Stimulated activated CD8-positive, alpha-beta memory T cell treated with anti-CD3 and anti-CD28 coated beads, Interleukin-4, amount 100 ng/mL, for 48 hours (primary cell): ENCODE measurements around the gene KRT8.
"Not testable (repeated sequence)": the region's sequence is repeated elsewhere in the genome, so short reads cannot be mapped to it uniquely, and the experiment has no call there.

ENCODE experiments used
- DNase-seq: peaks from one replicate; pipeline ENCODE4 v3.0.0-alpha.2; 2020

The KRT8 gene

GRCh38 chr12:52873832-52874572, 30.9 kb downstream of the KRT8 start:
- peak; percentile 70 for DNase-seq

GRCh38 chr12:52873513-52873831, 31.4 kb downstream of the KRT8 start:
- DNase-seq, result no peak

GRCh38 chr12:52872644-52873389, 32.1 kb downstream of the KRT8 start:
- no peak for DNase-seq

- DNase-seq, result no peak
Observed at GRCh38 chr12:52871291-52872039, 33.4 kb downstream of the KRT8 start.

GRCh38 chr12:52870361-52871290, 34.2 kb downstream of the KRT8 start:
- DNase-seq, result peak; percentile 94

GRCh38 chr12:52867642-52868041, 37.2 kb downstream of the KRT8 start:
- peak; percentile 47 for DNase-seq

- no peak for DNase-seq
Observed at GRCh38 chr12:52867152-52867551, 37.7 kb downstream of the KRT8 start.

GRCh38 chr12:52865090-52865944, 39.6 kb downstream of the KRT8 start:
- DNase-seq, result peak; percentile 64

GRCh38 chr12:52862023-52862422, 42.9 kb downstream of the KRT8 start:
- DNase-seq, result no peak

GRCh38 chr12:52861511-52861910, 43.4 kb downstream of the KRT8 start:
- no peak for DNase-seq

- no peak for DNase-seq
Observed at GRCh38 chr12:52860102-52860823, 44.6 kb downstream of the KRT8 start.

- DNase-seq, result no peak
Observed at GRCh38 chr12:52857500-52857899, 47.4 kb downstream of the KRT8 start.

- DNase-seq, result no peak
Observed at GRCh38 chr12:52856787-52857186, 48.1 kb downstream of the KRT8 start.

GRCh38 chr12:52856077-52856476, 48.8 kb downstream of the KRT8 start:
- DNase-seq, result not testable (repeated sequence)

GRCh38 chr12:52851787-52852186, 53.1 kb downstream of the KRT8 start:
- no peak for DNase-seq

GRCh38 chr12:52850681-52851080, 54.2 kb downstream of the KRT8 start:
- no peak for DNase-seq

- DNase-seq, result no peak
Observed at GRCh38 chr12:52849511-52849910, 55.4 kb downstream of the KRT8 start.

- DNase-seq, result no peak
Observed at GRCh38 chr12:52848661-52849255, 56.1 kb downstream of the KRT8 start, which contains the start of gene KRT78. Gene KRT78, minus strand, starts transcription at chr12:52848994. Its CDS starts 64 bp downstream, at chr12:52848930.

- no peak for DNase-seq
Observed at GRCh38 chr12:52847335-52848102, 57.4 kb downstream of the KRT8 start.
